ENCODE measurements around the gene TPK1. TPM values are rescaled to one million over a fixed set of nuclear protein-coding genes. Genes with fewer than 3 reads are reported as not detected.
A peak's percentile ranks its signal among the peaks of the same experiment; 100 is the strongest.

TPK1 gene
- total RNA-seq, 1 donor from 2014 or later, result 2.2 TPM

DNA sequence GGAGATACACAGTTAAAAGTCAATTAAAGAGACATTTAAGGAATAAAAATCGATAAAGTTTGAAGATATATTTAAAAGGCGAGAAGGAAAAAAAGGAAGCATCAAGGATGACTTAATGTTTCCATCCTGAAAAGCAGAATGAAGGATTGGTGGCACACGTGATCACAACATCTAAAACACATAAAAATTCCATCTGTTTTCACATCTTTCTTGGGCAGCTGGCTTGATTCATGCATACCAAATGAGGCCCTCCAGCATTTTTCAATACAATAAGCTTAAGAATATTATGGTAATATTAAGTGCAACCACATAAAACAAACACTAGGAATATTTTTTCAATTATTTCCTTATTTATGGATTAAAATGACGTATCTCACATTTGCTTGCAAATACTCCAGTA lies 112.6 kb downstream of the TPK1 start:
- H3K27me3 Mint-ChIP-seq (ENCODE audit: low read depth, unreplicated experiment), result no peaks in the 10 kb centered on the region
- Histone ChIP-seq H2AFZ (ENCODE audit: low read depth, low read length) (no peak overlapping the region), H3K27ac (ENCODE audit: low read depth, low read length) (no peak overlapping the region), H3K9me3 (ENCODE audit: insufficient read depth, low read depth, low read length) (no peaks in the 10 kb centered on the region), H3K27me3 (ENCODE audit: insufficient read depth, low read length) (no peaks in the 10 kb centered on the region), H3K79me2 (ENCODE audit: insufficient read depth, low read length) (no peaks in the 10 kb centered on the region), H3K9ac (ENCODE audit: low read length) (no peak overlapping the region), H3K4me3 (ENCODE audit: insufficient read depth, low read depth, low read length) (no peak overlapping the region), H4K20me1 (ENCODE audit: insufficient read depth, low read length) (no peaks in the 10 kb centered on the region), H3K36me3 (ENCODE audit: insufficient read depth, low read length) (no peaks in the 10 kb centered on the region), H3K4me1 (ENCODE audit: insufficient read depth, low read length) (no peaks in the 10 kb centered on the region), H3K4me2 (ENCODE audit: low read length) (no peak overlapping the region)
- H3K36me3 Mint-ChIP-seq (ENCODE audit: low read depth, unreplicated experiment), result no peaks in the 10 kb centered on the region
- TF ChIP-seq EZH2 (IDR thresholded peaks at IDR 0.05; ENCODE audit: insufficient read depth, low read length), result no peak
- TF ChIP-seq, protein P1, sequence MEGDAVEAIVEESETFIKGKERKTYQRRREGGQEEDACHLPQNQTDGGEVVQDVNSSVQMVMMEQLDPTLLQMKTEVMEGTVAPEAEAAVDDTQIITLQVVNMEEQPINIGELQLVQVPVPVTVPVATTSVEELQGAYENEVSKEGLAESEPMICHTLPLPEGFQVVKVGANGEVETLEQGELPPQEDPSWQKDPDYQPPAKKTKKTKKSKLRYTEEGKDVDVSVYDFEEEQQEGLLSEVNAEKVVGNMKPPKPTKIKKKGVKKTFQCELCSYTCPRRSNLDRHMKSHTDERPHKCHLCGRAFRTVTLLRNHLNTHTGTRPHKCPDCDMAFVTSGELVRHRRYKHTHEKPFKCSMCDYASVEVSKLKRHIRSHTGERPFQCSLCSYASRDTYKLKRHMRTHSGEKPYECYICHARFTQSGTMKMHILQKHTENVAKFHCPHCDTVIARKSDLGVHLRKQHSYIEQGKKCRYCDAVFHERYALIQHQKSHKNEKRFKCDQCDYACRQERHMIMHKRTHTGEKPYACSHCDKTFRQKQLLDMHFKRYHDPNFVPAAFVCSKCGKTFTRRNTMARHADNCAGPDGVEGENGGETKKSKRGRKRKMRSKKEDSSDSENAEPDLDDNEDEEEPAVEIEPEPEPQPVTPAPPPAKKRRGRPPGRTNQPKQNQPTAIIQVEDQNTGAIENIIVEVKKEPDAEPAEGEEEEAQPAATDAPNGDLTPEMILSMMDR (IDR thresholded peaks at IDR 0.05; ENCODE audit: insufficient read depth, low read depth, low read length), result no peak
- no peak overlapping the region for H3K27ac Mint-ChIP-seq (ENCODE audit: unreplicated experiment)
- peaks cover 2% of the 10 kb centered on the region for H3K9me3 Mint-ChIP-seq (ENCODE audit: unreplicated experiment)
- peaks cover 8% of the 10 kb centered on the region for H3K4me1 Mint-ChIP-seq (ENCODE audit: low read depth, unreplicated experiment)
- no peak overlapping the region for H3K4me3 Mint-ChIP-seq (ENCODE audit: unreplicated experiment)
- FAIRE-seq (no peak), DNase-seq (ENCODE audit: low read depth) (no peak)

DNA sequence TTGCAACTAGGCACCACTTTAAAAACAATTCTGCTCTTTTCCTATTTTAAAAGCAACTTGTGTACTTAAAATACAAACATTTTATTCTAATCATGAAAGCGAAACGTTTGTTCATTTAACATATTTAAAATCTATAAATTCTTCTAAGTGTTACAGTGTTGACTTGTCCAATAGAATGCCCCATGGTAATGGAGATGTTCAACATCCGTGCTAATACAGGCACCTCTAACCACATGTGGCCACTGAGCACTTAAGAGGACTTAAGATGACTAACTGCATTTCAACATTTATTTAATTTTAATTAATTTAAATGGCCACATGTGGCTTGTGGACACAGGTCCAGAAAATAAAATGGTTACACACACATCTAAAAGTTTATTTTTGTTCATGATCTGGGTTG lies 115.1 kb downstream of the TPK1 start:
- Histone ChIP-seq H3K4me1 (ENCODE audit: insufficient read depth, low read length) (no peaks in the 10 kb centered on the region), H3K79me2 (ENCODE audit: insufficient read depth, low read length) (no peaks in the 10 kb centered on the region), H3K27me3 (ENCODE audit: insufficient read depth, low read length) (no peaks in the 10 kb centered on the region), H3K9ac (ENCODE audit: low read length) (no peak overlapping the region), H3K36me3 (ENCODE audit: insufficient read depth, low read length) (no peaks in the 10 kb centered on the region), H4K20me1 (ENCODE audit: insufficient read depth, low read length) (no peaks in the 10 kb centered on the region), H3K4me2 (ENCODE audit: low read length) (peak overlapping the region; percentile 41), H3K9me3 (ENCODE audit: insufficient read depth, low read depth, low read length) (no peaks in the 10 kb centered on the region), H3K27ac (ENCODE audit: low read depth, low read length) (no peak overlapping the region), H3K4me3 (ENCODE audit: insufficient read depth, low read depth, low read length) (no peak overlapping the region), H2AFZ (ENCODE audit: low read depth, low read length) (no peak overlapping the region)
- Mint-ChIP-seq H3K27me3 (ENCODE audit: low read depth, unreplicated experiment) (no peaks in the 10 kb centered on the region), H3K27ac (ENCODE audit: unreplicated experiment) (peak overlapping the region; percentile 5), H3K4me1 (ENCODE audit: low read depth, unreplicated experiment) (peaks cover 8% of the 10 kb centered on the region), H3K9me3 (ENCODE audit: unreplicated experiment) (no peaks in the 10 kb centered on the region), H3K36me3 (ENCODE audit: low read depth, unreplicated experiment) (no peaks in the 10 kb centered on the region), H3K4me3 (ENCODE audit: unreplicated experiment) (no peak overlapping the region)
- DNase-seq (ENCODE audit: low read depth), result no peak
- no peak for TF ChIP-seq EZH2 (IDR thresholded peaks at IDR 0.05; ENCODE audit: insufficient read depth, low read length)
- TF ChIP-seq, protein P1 (IDR thresholded peaks at IDR 0.05; ENCODE audit: insufficient read depth, low read depth, low read length), result no peak
- no peak for FAIRE-seq

DNA sequence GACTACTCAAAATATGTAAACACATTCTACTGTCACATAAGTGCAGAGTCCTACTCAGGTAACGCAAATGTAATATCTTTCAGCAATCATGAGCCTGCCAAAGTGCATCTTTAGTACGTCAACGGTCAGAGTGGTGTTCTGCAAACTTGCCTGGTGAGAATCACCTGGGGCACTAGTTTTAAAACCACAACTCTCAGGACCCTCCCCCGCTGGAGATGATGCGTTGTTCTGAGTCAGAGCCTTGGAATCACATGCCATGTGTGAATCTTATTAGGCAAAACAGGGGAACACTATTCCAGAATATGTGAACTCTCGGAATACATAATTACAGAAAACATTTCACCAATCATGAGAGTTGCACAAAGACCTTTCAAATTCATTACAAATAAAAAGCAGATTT lies 115.7 kb downstream of the TPK1 start:
- no peak overlapping the region for H3K27ac ChIP-seq (ENCODE audit: low read depth, low read length)
- Mint-ChIP-seq H3K4me3 (ENCODE audit: unreplicated experiment) (no peak overlapping the region), H3K9me3 (ENCODE audit: unreplicated experiment) (no peaks in the 10 kb centered on the region), H3K27ac (ENCODE audit: unreplicated experiment) (peak overlapping the region; percentile 5), H3K36me3 (ENCODE audit: low read depth, unreplicated experiment) (no peaks in the 10 kb centered on the region), H3K27me3 (ENCODE audit: low read depth, unreplicated experiment) (no peaks in the 10 kb centered on the region), H3K4me1 (ENCODE audit: low read depth, unreplicated experiment) (peaks cover 8% of the 10 kb centered on the region)
- H3K27me3 ChIP-seq (ENCODE audit: insufficient read depth, low read length), result no peaks in the 10 kb centered on the region
- H3K79me2 ChIP-seq (ENCODE audit: insufficient read depth, low read length), result no peaks in the 10 kb centered on the region
- H3K9ac ChIP-seq (ENCODE audit: low read length), result no peak overlapping the region
- H3K4me3 ChIP-seq (ENCODE audit: insufficient read depth, low read depth, low read length), result no peak overlapping the region
- no peak for TF ChIP-seq EZH2 (IDR thresholded peaks at IDR 0.05; ENCODE audit: insufficient read depth, low read length)
- TF ChIP-seq, protein P1 (IDR thresholded peaks at IDR 0.05; ENCODE audit: insufficient read depth, low read depth, low read length), result no peak
- H2AFZ ChIP-seq (ENCODE audit: low read depth, low read length), result no peak overlapping the region
- no peaks in the 10 kb centered on the region for H3K4me1 ChIP-seq (ENCODE audit: insufficient read depth, low read length)
- no peaks in the 10 kb centered on the region for H3K9me3 ChIP-seq (ENCODE audit: insufficient read depth, low read depth, low read length)
- DNase-seq (ENCODE audit: low read depth), result peak; percentile 3
- peak overlapping the region; percentile 41 for H3K4me2 ChIP-seq (ENCODE audit: low read length)
- H4K20me1 ChIP-seq (ENCODE audit: insufficient read depth, low read length), result no peaks in the 10 kb centered on the region
- FAIRE-seq, result no peak
- H3K36me3 ChIP-seq (ENCODE audit: insufficient read depth, low read length), result no peaks in the 10 kb centered on the region

All from astrocyte (in vitro differentiated cells and primary cell).